GM18505 (cell line): ENCODE measurements around the gene TM9SF2.

Source experiments
- ATAC-seq: cut with Tn5 transposase; IDR thresholded peaks from one replicate; pipeline ENCODE4 v1.9.1; 2021; ENCODE audit not compliant: unreplicated experiment
- POLR2A ChIP-seq: IDR thresholded peaks from 4 replicates; pipeline ENCODE4 v1.6.1; 2011; ENCODE audit warnings: borderline replicate concordance; ENCODE audit not compliant: insufficient read depth, insufficient read length; ENCODE audit errors: extremely low read depth

Gene TM9SF2

DNA sequence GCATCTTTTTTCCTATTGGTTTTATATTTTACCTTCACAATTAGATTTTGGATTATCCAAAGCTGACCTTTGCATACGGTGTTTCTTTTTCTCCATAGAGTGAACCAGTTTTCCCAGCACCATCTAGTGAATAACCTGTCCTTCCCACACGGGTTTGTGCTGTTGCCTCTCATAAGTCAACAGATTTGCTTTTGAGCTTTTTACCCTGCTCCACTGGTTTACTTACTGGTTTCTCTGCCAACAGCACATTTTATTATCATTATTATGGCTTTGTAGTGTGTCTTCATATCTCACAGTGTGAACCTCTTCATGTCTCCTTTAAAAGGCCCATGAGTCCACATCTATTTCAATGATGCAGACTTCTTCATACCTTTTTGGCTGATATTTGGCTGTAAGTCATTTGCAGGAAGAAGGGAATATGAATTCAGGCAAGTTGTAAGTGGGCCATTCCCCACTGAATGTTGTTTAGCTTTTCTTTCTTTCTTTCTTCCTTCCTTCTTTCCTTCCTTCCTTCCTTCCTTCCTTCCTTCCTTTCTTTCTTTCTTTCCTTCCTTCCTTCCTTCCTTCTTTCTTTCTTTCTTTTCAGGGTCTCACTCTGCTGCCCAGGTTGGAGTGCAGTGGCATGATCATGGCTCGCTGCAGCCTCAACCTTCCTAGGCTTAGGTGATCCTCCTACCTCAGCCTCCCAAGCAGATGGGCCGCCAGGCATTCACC lies 86.8 kb downstream of the TM9SF2 start:
- no peak for TF ChIP-seq POLR2A
- no peak for ATAC-seq

GRCh38 chr13:99589575-99589974 lies 88.3 kb downstream of the TM9SF2 start:
- no peak for ATAC-seq

DNA sequence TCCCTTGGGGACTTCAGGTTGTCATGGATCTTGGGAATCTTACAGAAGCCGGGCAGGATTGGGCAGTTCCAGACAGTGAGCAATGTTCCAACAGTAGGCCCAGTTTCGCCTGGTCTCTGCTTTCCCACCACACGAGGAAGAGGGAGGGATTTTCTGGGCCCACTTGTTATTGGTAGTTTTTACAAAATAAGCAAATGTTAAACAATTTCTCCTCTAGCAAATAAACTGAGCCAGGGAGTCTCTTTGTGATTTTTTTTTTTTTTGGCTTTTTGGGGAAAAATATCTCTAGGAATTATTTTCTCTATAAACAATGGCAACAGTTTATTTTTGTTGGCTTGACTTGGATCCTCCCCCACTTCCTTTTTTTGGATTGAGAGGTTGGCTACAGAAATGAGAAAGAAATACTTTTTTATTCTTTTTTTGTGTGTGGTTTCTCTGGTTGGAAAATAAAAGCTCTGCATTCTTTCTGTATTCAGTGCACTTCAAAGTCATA lies 89.3 kb downstream of the TM9SF2 start:
- TF ChIP-seq POLR2A, result no peak
- no peak for ATAC-seq

More at GRCh38 chr13:99589575-99589974, 88.3 kb downstream of the TM9SF2 start:
- TF ChIP-seq POLR2A, result no peak

- TF ChIP-seq POLR2A, result no peak
- ATAC-seq, result no peak
Measured at GRCh38 chr13:99596180-99596579, 94.9 kb downstream of the TM9SF2 start.

- no peak for TF ChIP-seq POLR2A
- no peak for ATAC-seq
Measured at GRCh38 chr13:99600318-99600717, 99.0 kb downstream of the TM9SF2 start.

GRCh38 chr13:99601535-99601934 lies 100.3 kb downstream of the TM9SF2 start:
- TF ChIP-seq POLR2A, result no peak
- ATAC-seq, result no peak

- TF ChIP-seq POLR2A, result no peak
- no peak for ATAC-seq
Measured at GRCh38 chr13:99604636-99605035, 103.4 kb downstream of the TM9SF2 start.

GRCh38 chr13:99605420-99606323 lies 104.4 kb downstream of the TM9SF2 start:
- ATAC-seq, result peak; percentile 56
- TF ChIP-seq POLR2A, result no peak

DNA sequence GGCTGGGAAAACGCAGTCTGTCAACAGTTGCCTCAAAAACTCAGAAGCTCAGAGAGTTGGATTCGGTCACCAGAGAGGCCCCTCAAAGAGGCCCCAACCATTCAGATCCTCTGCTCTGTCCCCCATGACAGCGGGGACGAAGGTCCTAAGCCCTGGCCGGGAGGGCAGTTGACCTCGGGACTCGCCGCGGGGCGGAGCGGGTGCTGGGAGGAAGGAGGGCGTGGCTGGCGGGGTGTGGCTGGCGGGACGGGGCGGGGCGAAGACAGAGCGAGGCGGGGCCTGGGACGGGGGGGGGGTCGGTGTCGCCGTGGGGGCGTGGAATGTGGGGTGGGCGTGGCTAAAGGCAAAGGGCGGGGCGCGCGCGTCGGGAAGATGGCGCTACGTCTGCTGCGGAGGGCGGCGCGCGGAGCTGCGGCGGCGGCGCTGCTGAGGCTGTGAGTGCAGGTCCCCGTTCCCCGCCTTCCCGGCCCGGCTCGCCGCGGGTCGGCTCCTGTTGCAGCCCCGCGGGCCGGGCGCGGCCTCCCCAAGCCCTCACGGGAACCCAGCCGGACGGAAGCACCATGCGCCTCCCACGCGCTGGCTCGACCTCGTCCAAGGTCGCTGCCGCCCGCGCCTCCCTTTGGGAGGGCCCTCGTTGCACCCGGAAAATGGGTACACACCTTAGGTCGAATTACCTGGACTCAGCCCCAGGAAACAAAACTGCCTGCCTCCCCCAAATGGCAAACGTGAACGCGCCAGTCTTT lies 105.2 kb downstream of the TM9SF2 start, which contains the start of gene CLYBL:
TSS of gene CLYBL (plus strand) at position 367 of the 743 bp plus-strand sequence.
- TF ChIP-seq POLR2A, result peak; percentile 90
- ATAC-seq, result peak; percentile 79

GRCh38 chr13:99608345-99608744 lies 107.1 kb downstream of the TM9SF2 start:
- no peak for ATAC-seq
- TF ChIP-seq POLR2A, result no peak

- no peak for ATAC-seq
- TF ChIP-seq POLR2A, result no peak
Measured at GRCh38 chr13:99610702-99611289, 109.5 kb downstream of the TM9SF2 start.
